GM21619 (cell line): ENCODE measurements around the gene EEFSEC.

Experiments
- ATAC-seq: cut with Tn5 transposase; IDR thresholded peaks from one replicate; pipeline ENCODE4 v1.9.1; 2021; ENCODE audit not compliant: unreplicated experiment

EEFSEC gene

GRCh38 chr3:128215290-128215689, 62.0 kb downstream of the EEFSEC start:
- no peak for ATAC-seq

- ATAC-seq, result no peak
Measured at GRCh38 chr3:128215800-128216495, 62.7 kb downstream of the EEFSEC start.

GRCh38 chr3:128217702-128218547, 64.6 kb downstream of the EEFSEC start:
- ATAC-seq, result peak; percentile 42

GRCh38 chr3:128218548-128219257, 65.4 kb downstream of the EEFSEC start:
- no peak for ATAC-seq

- ATAC-seq, result no peak
Measured at GRCh38 chr3:128221328-128221727, 68.0 kb downstream of the EEFSEC start.

- ATAC-seq, result no peak
Measured at GRCh38 chr3:128222796-128223385, 69.6 kb downstream of the EEFSEC start.

GRCh38 chr3:128226186-128226725, 73.0 kb downstream of the EEFSEC start:
- no peak for ATAC-seq

GRCh38 chr3:128226795-128227395, 73.6 kb downstream of the EEFSEC start:
- no peak for ATAC-seq

GRCh38 chr3:128227507-128227906, 74.2 kb downstream of the EEFSEC start:
- no peak for ATAC-seq

GRCh38 chr3:128228366-128228910, 75.2 kb downstream of the EEFSEC start:
- no peak for ATAC-seq

- no peak for ATAC-seq
Measured at GRCh38 chr3:128229106-128229857, 76.0 kb downstream of the EEFSEC start.

GRCh38 chr3:128231606-128232005, 78.3 kb downstream of the EEFSEC start:
- ATAC-seq, result no peak

GRCh38 chr3:128232376-128233178, 79.3 kb downstream of the EEFSEC start:
- no peak for ATAC-seq

GRCh38 chr3:128235207-128235926, 82.1 kb downstream of the EEFSEC start:
- ATAC-seq, result no peak

GRCh38 chr3:128236657-128237056, 83.4 kb downstream of the EEFSEC start:
- no peak for ATAC-seq

GRCh38 chr3:128237348-128238183, 84.3 kb downstream of the EEFSEC start:
- no peak for ATAC-seq

- no peak for ATAC-seq
Measured at GRCh38 chr3:128238184-128238489, 84.9 kb downstream of the EEFSEC start.
